H9 (cell line): ENCODE results near the gene CEP41. TPM values are rescaled to one million over a fixed set of nuclear protein-coding genes. Genes with fewer than 3 reads are reported as not detected.

ENCODE experiments used
- DNase-seq: peaks from one replicate; pipeline ENCODE4 v3.0.0-alpha.2; 2017
- H2AFZ ChIP-seq: one replicate; pipeline ENCODE4 v1.6.1; 2013; ENCODE audit warnings: mild to moderate bottlenecking, low read length, control low read depth, moderate library complexity
- H2AK5ac ChIP-seq: 2 replicates; pipeline ENCODE4 v1.6.1; 2013; ENCODE audit warnings: low read length, control low read depth, mixed read lengths; ENCODE audit not compliant: insufficient read length
- H2BK120ac ChIP-seq: one replicate; pipeline ENCODE4 v1.6.1; 2013; ENCODE audit warnings: low read depth, mild to moderate bottlenecking, low read length, control low read depth, inconsistent platforms; ENCODE audit not compliant: poor library complexity, severe bottlenecking
- H2BK12ac ChIP-seq: 2 replicates; pipeline ENCODE4 v1.6.1; 2013; ENCODE audit warnings: low read length, control low read depth, mixed read lengths, low read depth; ENCODE audit not compliant: insufficient read length
- H2BK15ac ChIP-seq: 2 replicates; pipeline ENCODE4 v1.6.1; 2013; ENCODE audit warnings: low read depth, low read length, control low read depth
- H2BK20ac ChIP-seq: one replicate; pipeline ENCODE4 v1.6.1; 2013; ENCODE audit warnings: low read depth, mild to moderate bottlenecking, low read length, control low read depth, inconsistent platforms; ENCODE audit not compliant: poor library complexity, severe bottlenecking
- H2BK5ac ChIP-seq: 2 replicates; pipeline ENCODE4 v1.6.1; 2013; ENCODE audit warnings: low read length, control low read depth, mixed read lengths; ENCODE audit not compliant: insufficient read length
- H3K14ac ChIP-seq: 2 replicates; pipeline ENCODE4 v1.6.1; 2013; ENCODE audit warnings: low read length, control low read depth; ENCODE audit not compliant: insufficient read depth
- H3K18ac ChIP-seq: 2 replicates; pipeline ENCODE4 v1.6.1; 2013; ENCODE audit warnings: low read depth, mild to moderate bottlenecking, mixed read lengths, low read length, control low read depth; ENCODE audit not compliant: insufficient read length
- H3K23ac ChIP-seq: 2 replicates; pipeline ENCODE4 v1.6.1; 2013; ENCODE audit warnings: low read length, control low read depth, mixed read lengths, low read depth; ENCODE audit not compliant: insufficient read length
- H3K23me2 ChIP-seq: 2 replicates; pipeline ENCODE4 v1.6.1; 2013; ENCODE audit warnings: low read depth, mild to moderate bottlenecking, mixed read lengths, low read length, control low read depth; ENCODE audit not compliant: insufficient read length, poor library complexity, severe bottlenecking
- H3K27ac ChIP-seq: 2 replicates; pipeline ENCODE4 v1.5.1; 2013; ENCODE audit warnings: low read length, control low read depth, mixed read lengths, low read depth; ENCODE audit not compliant: insufficient read length
- H3K27me3 ChIP-seq: 2 replicates; pipeline ENCODE4 v1.6.1; 2013; ENCODE audit warnings: low read length, control low read depth, inconsistent platforms; ENCODE audit not compliant: insufficient read depth
- H3K4ac ChIP-seq: 2 replicates; pipeline ENCODE4 v1.6.1; 2013; ENCODE audit warnings: low read depth, mild to moderate bottlenecking, control low read depth, inconsistent platforms, low read length, moderate library complexity
- H3K4me1 ChIP-seq: 2 replicates; pipeline ENCODE4 v1.6.1; 2013; ENCODE audit warnings: low read length, control low read depth, inconsistent platforms; ENCODE audit not compliant: insufficient read depth
- H3K4me2 ChIP-seq: 2 replicates; pipeline ENCODE4 v1.6.1; 2013; ENCODE audit warnings: low read length, control low read depth, mixed read lengths; ENCODE audit not compliant: insufficient read length, insufficient read depth
- H3K56ac ChIP-seq: 2 replicates; pipeline ENCODE4 v1.6.1; 2013; ENCODE audit warnings: low read depth, mild to moderate bottlenecking, mixed read lengths, low read length, control low read depth; ENCODE audit not compliant: insufficient read length
- H3K79me1 ChIP-seq: 2 replicates; pipeline ENCODE4 v1.6.1; 2013; ENCODE audit warnings: low read depth, mild to moderate bottlenecking, moderate library complexity, low read length, control low read depth, inconsistent platforms; ENCODE audit not compliant: insufficient read depth, poor library complexity, severe bottlenecking
- H3K79me2 ChIP-seq: 2 replicates; pipeline ENCODE4 v1.6.1; 2013; ENCODE audit warnings: low read length, control low read depth, inconsistent platforms; ENCODE audit not compliant: insufficient read depth
- H3K9ac ChIP-seq: 2 replicates; pipeline ENCODE4 v1.6.1; 2013; ENCODE audit warnings: low read length, control low read depth, mixed read lengths; ENCODE audit not compliant: insufficient read length; ENCODE audit errors: extremely low read depth
- H3K9me3 ChIP-seq: one replicate; pipeline ENCODE4 v1.6.1; 2013; ENCODE audit warnings: low read depth, low read length, inconsistent platforms; ENCODE audit not compliant: control insufficient read depth
- H3T11ph ChIP-seq: one replicate; pipeline ENCODE4 v1.6.1; 2013; ENCODE audit warnings: mild to moderate bottlenecking, low read length, control low read depth, inconsistent platforms
- H4K20me1 ChIP-seq: one replicate; pipeline ENCODE4 v1.6.1; 2013; ENCODE audit not compliant: control insufficient read depth, insufficient read length, insufficient read depth
- H4K5ac ChIP-seq: 2 replicates; pipeline ENCODE4 v1.6.1; 2013; ENCODE audit warnings: low read depth, mild to moderate bottlenecking, mixed read lengths, low read length, control low read depth; ENCODE audit not compliant: insufficient read length
- H4K8ac ChIP-seq: replicated peaks from 2 replicates; pipeline ENCODE4 v1.6.1; 2013; ENCODE audit warnings: low read length, control low read depth, mixed read lengths, low read depth; ENCODE audit not compliant: insufficient read length
- H4K91ac ChIP-seq: 2 replicates; pipeline ENCODE4 v1.6.1; 2013; ENCODE audit warnings: low read depth, mild to moderate bottlenecking, moderate library complexity, mixed read lengths, low read length, control low read depth; ENCODE audit not compliant: insufficient read length
- H3K27ac Mint-ChIP-seq, 3 experiments: 2 replicates in 2 of 3; 3 replicates in 1 of 3; pipeline ENCODE4 v1.8.0; 2020 to 2021; ENCODE audit warnings: mixed read lengths in 3 of 3, mild to moderate bottlenecking in 1 of 3, moderate library complexity in 1 of 3
- H3K27me3 Mint-ChIP-seq: 2 replicates; pipeline ENCODE4 v1.8.0; 2021; ENCODE audit warnings: low read depth, mild to moderate bottlenecking, moderate library complexity, mixed read lengths
- H3K36me3 Mint-ChIP-seq, 3 experiments: 2 replicates in 2 of 3; 3 replicates in 1 of 3; pipeline ENCODE4 v1.8.0; 2020 to 2021; ENCODE audit warnings: low read depth in 3 of 3, mixed read lengths in 3 of 3; ENCODE audit not compliant: insufficient read depth in 1 of 3
- H3K4me1 Mint-ChIP-seq, 2 experiments: 2 replicates each; pipeline ENCODE4 v1.8.0; 2020; ENCODE audit warnings: mixed read lengths in 2 of 2
- H3K4me3 Mint-ChIP-seq, 2 experiments: 2 replicates in 1 of 2; 3 replicates in 1 of 2; pipeline ENCODE4 v1.8.0; 2020 to 2021; ENCODE audit warnings: mild to moderate bottlenecking in 2 of 2, mixed read lengths in 2 of 2, moderate library complexity in 1 of 2
- H3K9me3 Mint-ChIP-seq, 2 experiments: 2 replicates in 1 of 2; 3 replicates in 1 of 2; pipeline ENCODE4 v1.8.0; 2020; ENCODE audit warnings: mild to moderate bottlenecking in 2 of 2, mixed read lengths in 2 of 2, moderate library complexity in 1 of 2
- WGBS: extraction: QIAGEN DNeasy Blood & Tissue Kit; methylation state at CpG from one replicate; pipeline ENCODE4 v1.1.7; 2013; ENCODE audit warnings: missing lambda C conversion rate, low lambda C conversion rate, mixed read lengths; ENCODE audit not compliant: insufficient read length; ENCODE audit errors: extremely low coverage; 5-methylcytosine and 5-hydroxymethylcytosine counted together
- total RNA-seq: library from RNA; stranded (reverse); gene quantifications from 2 replicates; pipeline ENCODE4 v1.2.1, GENCODE V29; 2021
- TF ChIP-seq, protein P1 (sequence below): fragments of 200-600 bp; sonication (generic); conservative IDR thresholded peaks from 3 replicates; pipeline ENCODE4 v1.8.0; 2021; ENCODE audit warnings: antibody characterized with exemption, mild to moderate bottlenecking

Gene CEP41
- total RNA-seq, 1 experiment from 2014 or later = 9.7 TPM

DNA sequence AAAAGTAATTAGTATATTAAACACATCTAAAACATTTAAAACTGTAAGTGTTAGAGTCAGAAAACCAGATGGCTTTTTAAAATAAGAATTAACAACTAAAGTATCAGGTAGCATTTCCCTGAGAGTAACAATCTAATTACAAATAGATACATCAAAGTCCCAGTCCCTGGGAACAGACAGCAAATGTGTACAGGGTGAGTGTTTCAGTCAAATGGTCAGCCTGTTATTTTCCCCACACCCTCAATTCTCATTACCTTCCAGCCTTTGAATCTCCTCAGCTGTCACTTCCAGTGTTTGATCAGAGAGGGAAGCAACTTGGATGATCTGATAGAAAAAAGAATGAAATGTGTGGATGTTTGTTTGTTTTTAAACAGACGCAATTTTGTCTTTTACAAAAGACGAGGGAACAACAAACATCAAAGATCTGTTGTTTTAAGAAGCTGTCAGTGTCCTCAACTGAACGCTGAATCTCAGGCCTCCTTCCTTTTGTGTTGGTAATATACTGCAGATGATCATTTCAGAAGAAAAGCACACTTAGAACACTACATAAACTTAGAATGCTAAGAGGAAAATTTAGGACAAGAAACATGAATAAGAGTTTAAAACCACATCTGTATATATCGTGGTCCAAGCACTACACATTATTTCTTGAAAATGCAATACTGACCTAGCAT is 29.8 kb downstream of the CEP41 start:
- Histone ChIP-seq H3K79me2 (no peaks in the 10 kb centered on the region), H3K79me1 (no peaks in the 10 kb centered on the region), H2BK12ac (no peak overlapping the region), H3T11ph (no peak overlapping the region), H3K4me1 (no peaks in the 10 kb centered on the region), H2BK15ac (no peak overlapping the region), H3K23ac (no peak overlapping the region), H2BK5ac (no peak overlapping the region), H3K18ac (no peak overlapping the region), H3K27ac (no peak overlapping the region), H3K4me2 (no peak overlapping the region), H2BK120ac (no peak overlapping the region), H3K9ac (no peak overlapping the region), H4K8ac (no peak overlapping the region), H2AK5ac (no peak overlapping the region), H3K56ac (no peak overlapping the region), H2BK20ac (no peak overlapping the region), H4K5ac (no peak overlapping the region), H4K91ac (no peak overlapping the region), H3K4ac (no peak overlapping the region), H4K20me1 (no peaks in the 10 kb centered on the region), H3K9me3 (no peaks in the 10 kb centered on the region), H3K23me2 (no peaks in the 10 kb centered on the region), H2AFZ (no peak overlapping the region), H3K27me3 (no peaks in the 10 kb centered on the region), H3K14ac (no peak overlapping the region)
- Mint-ChIP-seq H3K27me3 (no peaks in the 10 kb centered on the region), H3K9me3 (no peaks in the 10 kb centered on the region), H3K36me3 (peaks cover 0 to 3% (median 0%) of the 10 kb centered on the region in 3 experiments; a peak in 3 of 7 replicates), H3K4me3 (no peak overlapping the region), H3K4me1 (no peaks in the 10 kb centered on the region), H3K27ac (no peak overlapping the region)
- DNase-seq = no peak
- 100% methylated on average over 1 of the region's 4 CpGs for WGBS
- TF ChIP-seq, protein P1, sequence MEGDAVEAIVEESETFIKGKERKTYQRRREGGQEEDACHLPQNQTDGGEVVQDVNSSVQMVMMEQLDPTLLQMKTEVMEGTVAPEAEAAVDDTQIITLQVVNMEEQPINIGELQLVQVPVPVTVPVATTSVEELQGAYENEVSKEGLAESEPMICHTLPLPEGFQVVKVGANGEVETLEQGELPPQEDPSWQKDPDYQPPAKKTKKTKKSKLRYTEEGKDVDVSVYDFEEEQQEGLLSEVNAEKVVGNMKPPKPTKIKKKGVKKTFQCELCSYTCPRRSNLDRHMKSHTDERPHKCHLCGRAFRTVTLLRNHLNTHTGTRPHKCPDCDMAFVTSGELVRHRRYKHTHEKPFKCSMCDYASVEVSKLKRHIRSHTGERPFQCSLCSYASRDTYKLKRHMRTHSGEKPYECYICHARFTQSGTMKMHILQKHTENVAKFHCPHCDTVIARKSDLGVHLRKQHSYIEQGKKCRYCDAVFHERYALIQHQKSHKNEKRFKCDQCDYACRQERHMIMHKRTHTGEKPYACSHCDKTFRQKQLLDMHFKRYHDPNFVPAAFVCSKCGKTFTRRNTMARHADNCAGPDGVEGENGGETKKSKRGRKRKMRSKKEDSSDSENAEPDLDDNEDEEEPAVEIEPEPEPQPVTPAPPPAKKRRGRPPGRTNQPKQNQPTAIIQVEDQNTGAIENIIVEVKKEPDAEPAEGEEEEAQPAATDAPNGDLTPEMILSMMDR = no peak
